ENCODE measurements around the gene MBTPS1. TPM values are rescaled to one million over a fixed set of nuclear protein-coding genes. Genes with fewer than 3 reads are reported as not detected.

MBTPS1 gene
- 10 to 100 TPM; 37.5 to 37.6 TPM for total RNA-seq

GRCh38 chr16:84116720-84117493, at the start of gene MBTPS1:
Gene MBTPS1 (minus strand): TSS chr16:84116942. CDS start chr16:84101783, 15,159 bp downstream.
- CTCF ChIA-PET: interaction anchor here (0.7 to 2.6 kb wide), 23 partner anchors 9 to 218 kb away, joined by 3 to 27 read pairs (median 3); partner anchors contain the start of genes DNAAF1, HSDL1, MLYCD and TAF1C
- POLR2A ChIA-PET: interaction anchor here (0.8 to 3.6 kb wide), 10 partner anchors 9 to 70 kb away, joined by 3 to 23 read pairs (median 4); partner anchors contain the start of genes DNAAF1, HSDL1 and TAF1C
- intact Hi-C loops (cut with micrococcal nuclease): loop anchor here (1.0 to 5.0 kb wide), 7 partner anchors 18 to 485 kb away; partner anchors contain the start of genes DNAAF1, HSBP1, HSDL1 and MLYCD
- Mint-ChIP-seq H3K9me3 (no peaks in the 10 kb centered on the region), H3K27ac (peak within 1 kb of the TSS; percentile 92), H3K4me3 (peak within 1 kb of the TSS; percentile 91), H3K27me3 (no peaks in the 10 kb centered on the region), H3K36me3 (no peaks in the 10 kb centered on the region), H3K4me1 (ENCODE audit: low read depth) (peaks cover 25% of the 10 kb centered on the region)
- peak; percentile 99 for DNase-seq

- Mint-ChIP-seq H3K27ac (no peak overlapping the region), H3K9me3 (no peaks in the 10 kb centered on the region), H3K4me1 (ENCODE audit: low read depth) (peaks cover 4% of the 10 kb centered on the region), H3K36me3 (no peaks in the 10 kb centered on the region), H3K4me3 (no peak overlapping the region), H3K27me3 (peaks cover 31% of the 10 kb centered on the region)
- CTCF ChIA-PET: interaction anchor here (1.6 kb wide), 1 partner anchor 82 kb away, joined by 4 read pairs; no protein-coding TSS in a partner anchor
- intact Hi-C loops (cut with micrococcal nuclease): loop anchor here (5.0 kb wide), 1 partner anchor 892 kb away; no protein-coding TSS in a partner anchor
- POLR2A ChIA-PET: no interaction called here
- no peak for DNase-seq
Measured at GRCh38 chr16:84165746-84166145, 49.0 kb upstream of the MBTPS1 start.

- peaks cover 37% of the 10 kb centered on the region for H3K27me3 Mint-ChIP-seq
- POLR2A ChIA-PET: no interaction called here
Measured at GRCh38 chr16:84161801-84162200, 45.1 kb upstream of the MBTPS1 start.

GRCh38 chr16:84161037-84161436, 44.3 kb upstream of the MBTPS1 start:
- ChIA-PET CTCF (interaction anchor here (1.0 to 1.4 kb wide), 3 partner anchors 14 to 76 kb away, joined by 3 to 11 read pairs (median 3); no protein-coding TSS in a partner anchor), POLR2A (no interaction called here)
- no peak for DNase-seq
- intact Hi-C loops (cut with micrococcal nuclease): no loop called here
- Mint-ChIP-seq H3K9me3 (no peaks in the 10 kb centered on the region), H3K4me3 (no peak overlapping the region), H3K27me3 (peaks cover 37% of the 10 kb centered on the region), H3K36me3 (no peaks in the 10 kb centered on the region), H3K27ac (no peak overlapping the region), H3K4me1 (ENCODE audit: low read depth) (no peaks in the 10 kb centered on the region)

More at GRCh38 chr16:84161801-84162200, 45.1 kb upstream of the MBTPS1 start:
- H3K9me3 Mint-ChIP-seq: no peaks in the 10 kb centered on the region
- no peak overlapping the region for H3K27ac Mint-ChIP-seq
- CTCF ChIA-PET: no interaction called here
- H3K36me3 Mint-ChIP-seq: no peaks in the 10 kb centered on the region
- no peak for DNase-seq
- H3K4me3 Mint-ChIP-seq: no peak overlapping the region
- peaks cover 3% of the 10 kb centered on the region for H3K4me1 Mint-ChIP-seq (ENCODE audit: low read depth)
- intact Hi-C loops (cut with micrococcal nuclease): no loop called here

GRCh38 chr16:84159800-84160199, 43.1 kb upstream of the MBTPS1 start:
- intact Hi-C loops (cut with micrococcal nuclease): no loop called here
- ChIA-PET CTCF (interaction anchor here (1.0 to 1.1 kb wide), 2 partner anchors 19 to 75 kb away, joined by 3 read pairs; no protein-coding TSS in a partner anchor), POLR2A (no interaction called here)
- no peaks in the 10 kb centered on the region for H3K36me3 Mint-ChIP-seq
- no peak overlapping the region for H3K4me3 Mint-ChIP-seq
- H3K27ac Mint-ChIP-seq: no peak overlapping the region
- H3K4me1 Mint-ChIP-seq (ENCODE audit: low read depth): no peaks in the 10 kb centered on the region
- no peak for DNase-seq
- peaks cover 39% of the 10 kb centered on the region for H3K27me3 Mint-ChIP-seq
- no peaks in the 10 kb centered on the region for H3K9me3 Mint-ChIP-seq

GRCh38 chr16:84159007-84159406, 42.3 kb upstream of the MBTPS1 start:
- Mint-ChIP-seq H3K4me3 (no peak overlapping the region), H3K27me3 (peaks cover 33% of the 10 kb centered on the region), H3K9me3 (no peaks in the 10 kb centered on the region), H3K27ac (no peak overlapping the region), H3K36me3 (no peaks in the 10 kb centered on the region), H3K4me1 (ENCODE audit: low read depth) (no peaks in the 10 kb centered on the region)
- CTCF ChIA-PET: no interaction called here
- no peak for DNase-seq
- intact Hi-C loops (cut with micrococcal nuclease): no loop called here
- POLR2A ChIA-PET: no interaction called here

GRCh38 chr16:84156342-84156784, 39.6 kb upstream of the MBTPS1 start:
- H3K27ac Mint-ChIP-seq: no peak overlapping the region
- POLR2A ChIA-PET: no interaction called here
- H3K9me3 Mint-ChIP-seq: no peaks in the 10 kb centered on the region
- no peaks in the 10 kb centered on the region for H3K4me1 Mint-ChIP-seq (ENCODE audit: low read depth)
- H3K27me3 Mint-ChIP-seq: peaks cover 26% of the 10 kb centered on the region
- no peaks in the 10 kb centered on the region for H3K36me3 Mint-ChIP-seq
- no peak overlapping the region for H3K4me3 Mint-ChIP-seq
- DNase-seq: no peak
- intact Hi-C loops (cut with micrococcal nuclease): no loop called here
- CTCF ChIA-PET: interaction anchor here (0.8 to 1.1 kb wide), 2 partner anchors 9 to 31 kb away, joined by 3 to 5 read pairs; partner anchors contain the start of gene TAF1C

- POLR2A ChIA-PET: interaction anchor here (0.7 to 0.8 kb wide), 2 partner anchors 12 to 133 kb away, joined by 3 to 10 read pairs; no protein-coding TSS in a partner anchor
- H3K27ac Mint-ChIP-seq: no peak overlapping the region
- intact Hi-C loops (cut with micrococcal nuclease): no loop called here
- DNase-seq: no peak
- H3K36me3 Mint-ChIP-seq: no peaks in the 10 kb centered on the region
- CTCF ChIA-PET: interaction anchor here (0.8 to 1.1 kb wide), 2 partner anchors 9 to 31 kb away, joined by 3 to 5 read pairs; partner anchors contain the start of gene TAF1C
- H3K27me3 Mint-ChIP-seq: peaks cover 26% of the 10 kb centered on the region
- H3K4me1 Mint-ChIP-seq (ENCODE audit: low read depth): no peaks in the 10 kb centered on the region
- H3K9me3 Mint-ChIP-seq: no peaks in the 10 kb centered on the region
- H3K4me3 Mint-ChIP-seq: no peak overlapping the region
Measured at GRCh38 chr16:84155771-84156170, 39.0 kb upstream of the MBTPS1 start.

- H3K4me3 Mint-ChIP-seq: no peak overlapping the region
- ChIA-PET CTCF (interaction anchor here (1.1 kb wide), 1 partner anchor 32 kb away, joined by 5 read pairs; the partner anchor contains the start of gene TAF1C), POLR2A (interaction anchor here (0.7 to 0.8 kb wide), 2 partner anchors 12 to 133 kb away, joined by 3 to 10 read pairs; no protein-coding TSS in a partner anchor)
- no peak overlapping the region for H3K27ac Mint-ChIP-seq
- no peaks in the 10 kb centered on the region for H3K4me1 Mint-ChIP-seq (ENCODE audit: low read depth)
- DNase-seq: no peak
- peaks cover 26% of the 10 kb centered on the region for H3K27me3 Mint-ChIP-seq
- no peaks in the 10 kb centered on the region for H3K9me3 Mint-ChIP-seq
- H3K36me3 Mint-ChIP-seq: no peaks in the 10 kb centered on the region
- intact Hi-C loops (cut with micrococcal nuclease): no loop called here
Measured at GRCh38 chr16:84155226-84155625, 38.5 kb upstream of the MBTPS1 start.

GRCh38 chr16:84153660-84154214, 37.0 kb upstream of the MBTPS1 start:
- intact Hi-C loops (cut with micrococcal nuclease): no loop called here
- POLR2A ChIA-PET: no interaction called here

GRCh38 chr16:84150926-84151325, 34.2 kb upstream of the MBTPS1 start:
- no peak overlapping the region for H3K27ac Mint-ChIP-seq
- DNase-seq: no peak
- CTCF ChIA-PET: interaction anchor here (1.1 kb wide), 1 partner anchor 36 kb away, joined by 3 read pairs; the partner anchor contains the start of gene TAF1C
- H3K9me3 Mint-ChIP-seq: no peaks in the 10 kb centered on the region
- no peak overlapping the region for H3K4me3 Mint-ChIP-seq
- intact Hi-C loops (cut with micrococcal nuclease): no loop called here
- POLR2A ChIA-PET: interaction anchor here (1.0 kb wide), 1 partner anchor 12 kb away, joined by 3 read pairs; no protein-coding TSS in a partner anchor
- H3K27me3 Mint-ChIP-seq: peaks cover 7% of the 10 kb centered on the region
- no peaks in the 10 kb centered on the region for H3K4me1 Mint-ChIP-seq (ENCODE audit: low read depth)
- no peaks in the 10 kb centered on the region for H3K36me3 Mint-ChIP-seq

More at GRCh38 chr16:84153660-84154214, 37.0 kb upstream of the MBTPS1 start:
- no peaks in the 10 kb centered on the region for H3K4me1 Mint-ChIP-seq (ENCODE audit: low read depth)
- H3K27me3 Mint-ChIP-seq: peaks cover 16% of the 10 kb centered on the region
- H3K9me3 Mint-ChIP-seq: no peaks in the 10 kb centered on the region
- CTCF ChIA-PET: no interaction called here
- DNase-seq: no peak
- H3K27ac Mint-ChIP-seq: no peak overlapping the region
- no peak overlapping the region for H3K4me3 Mint-ChIP-seq
- H3K36me3 Mint-ChIP-seq: no peaks in the 10 kb centered on the region
